ENCODE data around the gene PCGF5.

DNA sequence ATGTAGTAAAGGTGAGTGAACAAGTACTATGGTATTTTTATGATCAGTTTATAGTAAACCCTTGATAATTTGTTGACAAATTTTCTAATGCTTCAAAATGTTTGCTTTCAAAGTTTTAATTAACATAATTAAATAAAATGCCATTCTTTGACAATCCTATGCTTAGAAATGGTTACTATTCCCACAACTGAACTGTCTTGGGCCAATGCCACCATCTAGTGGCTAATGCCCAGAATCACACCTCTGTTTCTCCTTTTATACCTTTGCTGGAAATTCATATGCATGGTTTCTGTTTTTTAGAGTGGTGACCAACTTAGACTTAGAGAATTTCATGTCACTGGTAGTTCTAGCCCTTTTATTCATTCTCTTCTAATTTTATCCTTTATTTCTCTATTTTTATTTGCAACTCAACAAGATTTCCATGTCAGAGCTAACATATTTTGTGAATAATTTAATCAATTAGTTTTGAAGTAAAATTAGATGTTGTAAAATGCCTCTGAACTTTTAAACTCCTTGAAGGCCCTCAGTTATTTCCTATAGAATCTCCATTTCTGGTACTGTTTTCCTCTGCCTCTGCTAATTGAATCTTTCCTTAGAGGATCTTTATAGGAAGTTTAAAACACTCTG is 31.1 kb downstream of the PCGF5 start:
- TF ChIP-seq CTCF (IDR thresholded peaks at IDR 0.05) (peak; percentile 76 to 91 (median 87)), POLR2A (IDR thresholded peaks at IDR 0.05) (no peak)
